ENCODE results near the gene ZSCAN12.

Gene ZSCAN12

GRCh38 chr6:28347119-28347518 is 52.4 kb downstream of the ZSCAN12 start:
- Histone ChIP-seq H3K27ac (no peak overlapping the region), H4K20me1 (no peaks in the 10 kb centered on the region), H3K4me1 (peaks cover 15% of the 10 kb centered on the region), H3K9me3 (no peaks in the 10 kb centered on the region), H3K27me3 (no peaks in the 10 kb centered on the region; the same call in 1 of the 2 replicates), H3K9ac (no peak overlapping the region), H3K36me3 (no peaks in the 10 kb centered on the region), H3K4me3 (no peak overlapping the region), H3K4me2 (no peak overlapping the region)
- TF ChIP-seq Cebpa-rat (IDR thresholded peaks at IDR 0.05), result no peak

DNA sequence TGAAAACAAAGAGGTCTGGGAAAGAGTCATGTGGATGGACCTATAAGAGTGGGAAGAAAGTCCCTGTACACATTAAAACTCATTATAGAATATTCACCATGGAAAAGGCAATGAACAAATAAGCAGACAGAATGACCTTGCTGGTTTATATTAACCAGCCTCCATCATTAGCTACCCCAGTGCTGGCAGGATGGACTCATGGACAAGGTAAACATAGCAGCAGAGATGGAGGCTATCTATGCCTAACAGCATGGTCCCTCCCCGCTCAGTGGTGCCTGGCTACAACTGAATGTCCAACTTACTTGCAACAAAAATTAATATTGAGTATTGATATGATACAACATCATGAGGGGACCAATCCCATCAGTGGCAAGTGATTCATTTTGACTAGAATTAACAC is 54.3 kb downstream of the ZSCAN12 start:
- TF ChIP-seq Cebpa-rat (IDR thresholded peaks at IDR 0.05), result no peak
- no peaks in the 10 kb centered on the region for H3K36me3 ChIP-seq
- H3K4me2 ChIP-seq, result no peak overlapping the region

DNA sequence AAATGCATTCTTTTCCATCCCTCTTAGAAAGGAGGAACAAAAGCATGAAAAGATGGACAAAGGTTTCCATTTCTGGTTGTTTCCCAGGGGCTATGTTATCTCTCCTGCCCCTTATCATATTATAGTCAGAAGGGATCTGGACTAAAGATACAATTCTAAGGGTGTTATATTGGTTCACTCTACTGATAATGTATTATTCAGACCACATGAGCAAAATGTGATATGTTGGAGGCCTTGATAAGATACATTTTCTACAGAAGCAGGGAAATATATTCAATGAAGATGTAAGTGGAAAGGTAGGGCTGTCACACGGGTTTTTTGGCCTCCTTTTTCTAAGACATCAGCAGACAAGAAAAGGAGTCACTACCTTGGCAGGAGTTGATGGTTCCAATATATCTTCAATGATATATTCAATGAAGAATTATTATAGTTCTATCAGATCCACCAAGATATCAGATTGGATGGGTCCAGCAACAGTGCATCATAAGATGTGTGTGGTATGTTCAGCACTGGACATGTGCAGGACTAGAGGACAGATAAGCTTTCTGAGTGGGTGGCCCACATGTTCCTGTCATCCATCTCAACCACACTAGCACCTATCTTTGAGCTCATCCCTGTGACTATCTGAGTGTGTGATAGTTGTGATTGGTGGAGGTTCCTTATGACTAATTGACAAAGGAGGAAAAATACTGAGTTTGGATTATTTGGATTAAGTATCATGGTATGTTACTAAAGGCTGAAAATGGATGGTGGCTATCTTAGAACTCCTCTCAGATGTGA is 55.5 kb downstream of the ZSCAN12 start:
- H4K20me1 ChIP-seq, result no peaks in the 10 kb centered on the region
- H3K27ac ChIP-seq, result no peak overlapping the region
- TF ChIP-seq Cebpa-rat (IDR thresholded peaks at IDR 0.05), result no peak

More for the DNA sequence above, 54.3 kb downstream of the ZSCAN12 start:
- peaks cover 17% of the 10 kb centered on the region for H3K9me3 ChIP-seq
- no peak overlapping the region for H3K9ac ChIP-seq
- H3K4me3 ChIP-seq, result no peak overlapping the region
- no peak overlapping the region for H3K27ac ChIP-seq
- no peaks in the 10 kb centered on the region for H4K20me1 ChIP-seq
- peaks cover 9% of the 10 kb centered on the region for H3K4me1 ChIP-seq
- H3K27me3 ChIP-seq, result no peaks in the 10 kb centered on the region; the same call in 1 of the 2 replicates

DNA sequence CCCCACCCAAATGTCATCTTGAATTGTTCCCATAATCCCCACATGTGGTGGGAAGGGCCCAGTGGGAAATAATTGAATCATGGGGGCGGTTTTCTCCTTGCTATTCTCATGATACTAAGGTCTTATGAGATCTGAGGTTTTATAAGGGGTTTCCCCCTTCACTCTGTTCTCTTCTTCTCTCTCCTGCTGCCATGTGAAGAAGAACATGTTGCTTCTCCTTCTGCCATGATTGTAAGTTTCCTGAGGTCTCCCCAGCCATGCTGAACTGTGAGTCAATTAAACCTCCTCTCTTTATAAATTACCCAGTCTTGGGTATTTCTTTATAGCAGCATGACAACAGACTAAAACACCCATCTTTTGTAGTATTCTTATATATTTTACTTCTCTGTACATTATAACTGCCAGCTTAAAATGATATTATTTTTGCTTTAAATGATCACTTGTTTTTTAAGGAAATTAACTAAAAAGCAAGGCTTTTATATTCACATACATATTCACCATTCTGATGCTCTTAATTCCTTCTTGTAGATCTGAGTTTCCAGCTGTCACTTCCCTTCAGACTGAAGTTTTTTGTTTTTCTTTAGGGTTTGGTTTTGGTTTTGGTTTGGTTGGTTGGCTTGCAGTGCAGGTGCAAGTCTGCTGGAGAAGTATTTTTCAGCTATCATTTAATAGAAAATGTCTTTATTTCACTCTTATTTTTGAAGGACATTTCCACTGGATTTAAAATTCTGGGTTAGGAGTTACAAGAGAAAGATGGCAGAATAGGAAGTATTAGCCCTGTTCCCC is 59.0 kb downstream of the ZSCAN12 start:
- no peak overlapping the region for H3K9ac ChIP-seq
- H3K4me2 ChIP-seq, result peak overlapping the region; percentile 19; the same call in 1 of the 2 replicates
- H4K20me1 ChIP-seq, result no peaks in the 10 kb centered on the region
- H3K4me1 ChIP-seq, result peaks cover 25% of the 10 kb centered on the region
- peaks cover 29% of the 10 kb centered on the region for H3K9me3 ChIP-seq
- no peak for TF ChIP-seq Cebpa-rat (IDR thresholded peaks at IDR 0.05)
- H3K27me3 ChIP-seq, result no peaks in the 10 kb centered on the region; the same call in 1 of the 2 replicates
- no peak overlapping the region for H3K4me3 ChIP-seq
- no peaks in the 10 kb centered on the region for H3K36me3 ChIP-seq
- H3K27ac ChIP-seq, result no peak overlapping the region

More for the DNA sequence above, 55.5 kb downstream of the ZSCAN12 start:
- Histone ChIP-seq H3K9ac (no peak overlapping the region), H3K36me3 (no peaks in the 10 kb centered on the region), H3K4me2 (no peak overlapping the region), H3K4me1 (peaks cover 9% of the 10 kb centered on the region; the same call in 1 of the 2 replicates), H3K4me3 (no peak overlapping the region), H3K27me3 (no peaks in the 10 kb centered on the region; the same call in 1 of the 2 replicates), H3K9me3 (peaks cover 28% of the 10 kb centered on the region)

DNA sequence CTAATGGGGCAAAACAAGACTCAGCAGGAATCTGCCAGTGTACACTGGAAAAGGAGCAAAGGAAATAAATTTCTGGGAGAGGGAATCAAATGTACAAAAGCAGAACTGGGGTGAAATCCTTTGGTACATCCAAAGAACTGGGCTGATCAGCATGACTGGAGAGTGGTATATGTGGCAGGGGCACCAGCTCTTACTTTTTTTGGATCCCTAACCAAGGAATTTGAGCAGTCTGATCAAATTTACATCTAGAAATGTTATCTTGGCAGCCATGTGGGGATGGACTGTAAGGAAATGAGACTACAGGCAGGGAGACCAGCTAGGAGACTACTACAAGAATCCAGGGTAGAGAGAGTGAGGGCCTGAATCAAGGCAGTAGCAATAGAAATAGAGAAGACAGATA is 62.4 kb downstream of the ZSCAN12 start:
- peak overlapping the region; percentile 90 for H3K4me3 ChIP-seq
- TF ChIP-seq Cebpa-rat (IDR thresholded peaks at IDR 0.05), result no peak
- peak overlapping the region; percentile 93 for H3K9ac ChIP-seq
- H3K9me3 ChIP-seq, result peaks cover 30% of the 10 kb centered on the region
- H3K36me3 ChIP-seq, result no peaks in the 10 kb centered on the region
- peaks cover 41% of the 10 kb centered on the region for H3K4me1 ChIP-seq
- no peaks in the 10 kb centered on the region for H4K20me1 ChIP-seq
- peak overlapping the region; percentile 96 for H3K27ac ChIP-seq
- H3K4me2 ChIP-seq, result peak overlapping the region; percentile 85
- no peaks in the 10 kb centered on the region; the same call in 1 of the 2 replicates for H3K27me3 ChIP-seq

DNA sequence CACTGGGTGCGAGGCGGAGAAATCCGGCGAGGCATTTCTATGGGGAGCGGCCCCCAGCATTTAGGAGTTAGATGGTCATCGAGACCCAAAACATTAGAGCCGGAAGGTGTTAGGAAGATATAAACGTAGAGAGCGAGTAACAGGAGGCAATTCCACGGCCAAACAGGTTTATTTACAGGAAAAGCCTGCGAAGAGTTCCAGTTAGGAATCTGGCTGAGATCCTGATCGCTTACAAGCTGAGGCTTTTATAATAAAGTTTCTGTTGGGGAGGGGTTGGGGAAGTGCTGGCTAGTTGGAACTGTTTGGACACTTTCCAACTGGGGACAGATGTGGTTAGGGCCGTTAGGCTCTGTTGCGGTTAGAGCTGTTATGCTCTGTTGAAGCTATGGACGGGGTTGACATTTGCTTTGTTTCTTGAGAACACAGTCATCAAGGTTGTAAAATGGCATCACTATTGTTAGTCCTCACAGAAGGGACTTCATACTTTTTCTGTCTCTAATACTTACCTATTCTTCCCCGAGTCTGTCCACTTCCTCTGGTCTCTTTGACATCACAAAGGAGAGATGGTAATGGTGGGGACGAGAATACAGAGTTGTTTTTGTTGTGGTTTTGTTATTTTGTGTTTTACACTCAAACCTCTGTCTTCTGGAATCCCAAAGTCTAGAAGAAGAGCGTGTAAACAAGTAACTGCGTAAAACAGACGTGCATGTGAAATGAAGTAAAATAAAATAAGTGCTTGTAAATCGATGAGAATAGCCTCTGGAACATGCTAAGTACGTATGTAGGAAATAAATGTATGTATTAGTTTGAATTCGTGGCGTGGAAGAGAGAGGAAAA is 63.0 kb downstream of the ZSCAN12 start:
- Histone ChIP-seq H3K27me3 (no peaks in the 10 kb centered on the region), H3K4me2 (peak overlapping the region; percentile 85), H3K4me1 (peaks cover 41% of the 10 kb centered on the region), H3K9ac (peak overlapping the region; percentile 93), H3K9me3 (peaks cover 31% of the 10 kb centered on the region), H3K4me3 (peak overlapping the region; percentile 90), H4K20me1 (no peaks in the 10 kb centered on the region), H3K36me3 (no peaks in the 10 kb centered on the region), H3K27ac (peak overlapping the region; percentile 96)
- TF ChIP-seq Cebpa-rat (IDR thresholded peaks at IDR 0.05), result no peak

DNA sequence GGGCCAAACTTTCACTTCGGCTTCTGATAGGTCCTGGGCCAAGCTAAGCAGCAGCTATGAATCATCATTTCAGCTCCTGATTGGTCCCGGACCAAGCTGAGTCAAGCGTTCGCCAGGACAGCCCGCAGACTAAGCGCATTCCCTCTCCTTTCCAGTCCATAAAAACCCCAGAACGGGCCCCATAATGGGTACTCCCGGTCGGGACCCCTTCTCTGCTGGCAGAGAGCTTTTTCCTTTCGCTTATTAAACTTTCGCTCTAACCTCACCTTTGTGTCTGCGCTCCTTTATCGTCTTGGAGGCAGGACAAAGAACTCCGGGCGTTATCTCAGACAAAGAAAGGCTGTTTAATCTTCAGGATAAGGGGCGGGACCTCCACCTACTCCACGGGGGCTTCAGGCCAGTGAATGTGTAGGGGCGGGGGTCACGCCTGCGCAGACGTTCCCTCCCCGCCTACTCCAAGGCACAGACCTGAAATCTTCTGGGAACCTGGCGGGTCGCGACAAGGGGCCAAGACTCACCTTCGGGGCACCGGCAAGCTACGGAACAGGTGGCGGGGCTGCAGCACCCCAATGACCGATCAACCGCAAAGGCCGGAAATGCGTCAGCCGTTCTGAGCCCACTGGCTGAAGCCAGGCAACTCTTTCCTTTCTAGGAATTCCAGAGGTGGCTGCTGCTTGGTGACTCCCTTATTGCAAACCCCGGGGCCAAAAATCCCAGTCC is 63.8 kb downstream of the ZSCAN12 start, which contains the start of gene ZSCAN31:
ZSCAN31 (minus strand) TSS at position 585 of the 720 bp plus-strand sequence. CDS start 6,465 bp downstream, outside the sequence.
- no peaks in the 10 kb centered on the region for H3K36me3 ChIP-seq
- peaks cover 35% of the 10 kb centered on the region for H3K4me1 ChIP-seq
- H3K4me2 ChIP-seq, result peak within 1 kb of the TSS; percentile 85
- no peaks in the 10 kb centered on the region for H4K20me1 ChIP-seq
- H3K9me3 ChIP-seq, result peaks cover 26% of the 10 kb centered on the region
- H3K27ac ChIP-seq, result peak within 1 kb of the TSS; percentile 96
- no peak for TF ChIP-seq Cebpa-rat (IDR thresholded peaks at IDR 0.05)
- peak within 1 kb of the TSS; percentile 93 for H3K9ac ChIP-seq
- H3K27me3 ChIP-seq, result no peaks in the 10 kb centered on the region
- H3K4me3 ChIP-seq, result peak within 1 kb of the TSS; percentile 90

DNA sequence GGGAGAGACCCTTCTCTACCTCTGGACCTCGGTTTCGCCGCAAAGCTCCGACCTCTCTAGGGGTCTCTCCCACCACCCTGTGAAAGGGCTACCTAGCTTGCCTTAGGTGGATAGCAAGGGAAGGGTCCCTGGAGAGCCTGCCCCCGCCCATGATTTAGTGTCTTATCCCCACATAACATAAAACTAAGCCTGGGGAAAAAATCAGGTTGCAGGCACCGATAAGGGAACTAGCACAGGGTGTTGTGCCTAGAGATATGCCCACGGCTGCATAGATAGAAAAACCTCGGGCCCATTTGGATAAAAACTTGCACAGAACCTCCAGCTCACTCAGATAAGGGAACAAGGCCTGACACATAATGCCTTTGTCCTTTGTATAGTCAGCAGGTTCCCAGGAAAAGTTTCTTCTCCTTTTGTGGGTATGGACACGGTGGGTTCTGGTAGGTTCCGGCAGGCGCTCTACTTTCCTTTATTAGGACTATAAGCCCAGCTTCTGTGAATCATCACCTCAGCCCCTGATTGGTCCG is 64.4 kb downstream of the ZSCAN12 start:
- TF ChIP-seq Cebpa-rat (IDR thresholded peaks at IDR 0.05), result no peak
- peak overlapping the region; percentile 90 for H3K4me3 ChIP-seq
- 0 out of 2 replicates have a peak, but pooled peaks cover 2% of the 10 kb centered on the region for H3K36me3 ChIP-seq
- peak overlapping the region; percentile 96 for H3K27ac ChIP-seq
- H3K4me2 ChIP-seq, result peak overlapping the region; percentile 85
- H3K27me3 ChIP-seq, result no peaks in the 10 kb centered on the region
- H4K20me1 ChIP-seq, result no peaks in the 10 kb centered on the region
- peaks cover 33% of the 10 kb centered on the region for H3K4me1 ChIP-seq
- peaks cover 26% of the 10 kb centered on the region for H3K9me3 ChIP-seq
- H3K9ac ChIP-seq, result peak overlapping the region; percentile 93

Measured in BLaER1 (cell line).